Measurements from ENCODE around the gene EPS8L2.
A peak's percentile ranks its signal among the peaks of the same experiment; 100 is the strongest.
"Not testable (repeated sequence)": the region's sequence is repeated elsewhere in the genome, so short reads cannot be mapped to it uniquely, and the experiment has no call there.

The EPS8L2 gene

GRCh38 chr11:725624-726202 is 19.7 kb downstream of the EPS8L2 start:
- no peak for DNase-seq (ENCODE audit: low read depth in 2 of 2)

- no peak for DNase-seq (ENCODE audit: low read depth in 2 of 2)
Observed at GRCh38 chr11:726278-727220, 20.5 kb downstream of the EPS8L2 start.

GRCh38 chr11:727281-727701 is 21.3 kb downstream of the EPS8L2 start:
- DNase-seq (ENCODE audit: low read depth in 2 of 2), result no peak

- DNase-seq (ENCODE audit: low read depth in 2 of 2), result peak; percentile 55 to 59
Observed at GRCh38 chr11:727859-728748, 22.1 kb downstream of the EPS8L2 start.

GRCh38 chr11:728901-729491 is 23.0 kb downstream of the EPS8L2 start:
- DNase-seq (ENCODE audit: low read depth in 2 of 2), result no peak

- DNase-seq (ENCODE audit: low read depth in 2 of 2), result no peak
Observed at GRCh38 chr11:729492-730074, 23.6 kb downstream of the EPS8L2 start.

- no peak for DNase-seq (ENCODE audit: low read depth in 2 of 2)
Observed at GRCh38 chr11:733072-733471, 27.0 kb downstream of the EPS8L2 start.

GRCh38 chr11:734541-734940 is 28.5 kb downstream of the EPS8L2 start:
- DNase-seq (ENCODE audit: low read depth in 2 of 2), result not testable (repeated sequence)

GRCh38 chr11:737366-737765 is 31.3 kb downstream of the EPS8L2 start:
- no peak for DNase-seq (ENCODE audit: low read depth in 2 of 2)

- DNase-seq (ENCODE audit: low read depth in 2 of 2), result not testable (repeated sequence)
Observed at GRCh38 chr11:737899-738298, 31.9 kb downstream of the EPS8L2 start.

GRCh38 chr11:742156-742546 is 36.1 kb downstream of the EPS8L2 start:
- no peak for DNase-seq (ENCODE audit: low read depth in 2 of 2)

- no peak for DNase-seq (ENCODE audit: low read depth in 2 of 2)
Observed at GRCh38 chr11:742571-743201, 36.7 kb downstream of the EPS8L2 start.

- DNase-seq (ENCODE audit: low read depth in 2 of 2), result no peak
Observed at GRCh38 chr11:745428-745827, 39.4 kb downstream of the EPS8L2 start.

- DNase-seq (ENCODE audit: low read depth in 2 of 2), result no peak
Observed at GRCh38 chr11:746289-747157, 40.5 kb downstream of the EPS8L2 start.

GRCh38 chr11:747158-748006 is 41.4 kb downstream of the EPS8L2 start, which contains the start of gene TALDO1:
TSS of gene TALDO1 (plus strand) at chr11:747464. CDS start at chr11:747482, 18 bp downstream.
- peak; percentile 51 to 63 for DNase-seq (ENCODE audit: low read depth in 2 of 2)

- DNase-seq (ENCODE audit: low read depth in 2 of 2), result no peak
Observed at GRCh38 chr11:748007-748359, 42.0 kb downstream of the EPS8L2 start.

GRCh38 chr11:749731-750130 is 43.7 kb downstream of the EPS8L2 start:
- DNase-seq (ENCODE audit: low read depth in 2 of 2), result no peak

- no peak for DNase-seq (ENCODE audit: low read depth in 2 of 2)
Observed at GRCh38 chr11:760236-760635, 54.2 kb downstream of the EPS8L2 start.

- no peak for DNase-seq (ENCODE audit: low read depth in 2 of 2)
Observed at GRCh38 chr11:761526-762108, 55.6 kb downstream of the EPS8L2 start.
